CD4-positive, alpha-beta T cell (primary cell): ENCODE data around the gene TNC. TPM values are rescaled to one million over a fixed set of nuclear protein-coding genes. Genes with fewer than 3 reads are reported as not detected.

Experiments used
- ATAC-seq: fragments of 200-7000 bp; cut with Tn5 transposase; one replicate; pipeline ENCODE4 v1.10.0; 2022; ENCODE audit warnings: mild to moderate bottlenecking; ENCODE audit not compliant: poor library complexity
- CTCF ChIA-PET: fragments of 350-600 bp; sonication (Branson Sonifier 250); formaldehyde crosslinking; loops from one replicate; lab custom pipeline; 2021; ENCODE audit warnings: antibody characterized with exemption, inconsistent platforms; lab: Charles Lee
- POLR2A ChIA-PET: fragments of 350-600 bp; sonication (Branson Sonifier 250); formaldehyde crosslinking; loops from one replicate; lab custom pipeline; 2021; ENCODE audit warnings: antibody characterized with exemption, inconsistent platforms; lab: Charles Lee
- DNase-seq, 14 experiments: peaks; one replicate each; pipeline ENCODE4 v3.0.0-alpha.2; 2013 to 2020; ENCODE audit warnings: mixed read lengths in 2 of 14
- H3K27ac ChIP-seq, 2 donors: one replicate each; pipeline versions ENCODE4 v1.5.1 to v1.7.0; 2013; ENCODE audit warnings: low read length in 2 of 2, low read depth in 1 of 2, mild to moderate bottlenecking in 1 of 2
- H3K27me3 ChIP-seq, 2 experiments: 1 replicate in 1 of 2; 2 replicates in 1 of 2; pipeline versions ENCODE4 v1.6.1 to v1.7.0; 2013; ENCODE audit warnings: low read length in 2 of 2, control low read depth in 1 of 2, mild to moderate bottlenecking in 1 of 2, moderate library complexity in 1 of 2; ENCODE audit not compliant: insufficient read depth in 2 of 2, control insufficient read depth in 1 of 2
- H3K36me3 ChIP-seq: one replicate; pipeline ENCODE4 v1.6.1; 2013; ENCODE audit warnings: low read length, control low read depth; ENCODE audit not compliant: insufficient read depth
- H3K4me1 ChIP-seq: one replicate; pipeline ENCODE4 v1.6.1; 2013; ENCODE audit warnings: low read length, control low read depth; ENCODE audit not compliant: insufficient read depth
- H3K4me3 ChIP-seq: one replicate; pipeline ENCODE4 v1.5.1; 2013; ENCODE audit warnings: mild to moderate bottlenecking, low read length, moderate library complexity
- H3K9me3 ChIP-seq, 2 experiments: 1 replicate in 1 of 2; 2 replicates in 1 of 2; pipeline versions ENCODE4 v1.6.1 to v1.7.0; 2013; ENCODE audit warnings: low read length in 2 of 2, mild to moderate bottlenecking in 2 of 2, control low read depth in 1 of 2, moderate library complexity in 1 of 2; ENCODE audit not compliant: control insufficient read depth in 1 of 2, insufficient read depth in 1 of 2
- H3K27ac Mint-ChIP-seq: one replicate; pipeline ENCODE4 v1.8.0; 2020; ENCODE audit warnings: mixed read lengths
- H3K27me3 Mint-ChIP-seq: one replicate; pipeline ENCODE4 v1.8.0; 2021; ENCODE audit warnings: mixed read lengths
- H3K36me3 Mint-ChIP-seq: one replicate; pipeline ENCODE4 v1.8.0; 2021; ENCODE audit warnings: low read depth, mixed read lengths
- H3K4me1 Mint-ChIP-seq: one replicate; pipeline ENCODE4 v1.8.0; 2021; ENCODE audit warnings: low read depth, mixed read lengths
- H3K4me3 Mint-ChIP-seq: one replicate; pipeline ENCODE4 v1.8.0; 2020; ENCODE audit warnings: mild to moderate bottlenecking, mixed read lengths
- H3K9me3 Mint-ChIP-seq: one replicate; pipeline ENCODE4 v1.8.0; 2020; ENCODE audit warnings: mixed read lengths
- intact Hi-C, 2 experiments: fragments of 100-400 bp; cut with DNase I in 1 of 2; cut with micrococcal nuclease in 1 of 2; formaldehyde crosslinking; loops; one replicate each; pipeline versions ENCODE4 v1.15.1 to v1.9.0; 2023 to 2025; cut with DNase I, micrococcal nuclease
- total RNA-seq, 174 experiments: library from RNA in 2 of 174; stranded (reverse) in 2 of 174; gene quantifications; one replicate each; pipeline ENCODE4 v1.2.3 and lab custom pipeline; 2021 to 2026
- TF ChIP-seq, protein P1 (sequence below): fragments of 200-600 bp; IDR thresholded peaks from one replicate; pipeline ENCODE4 v1.8.0; 2022; ENCODE audit warnings: antibody characterized with exemption, mild to moderate bottlenecking

The TNC gene
- total RNA-seq, 2 experiments from 2014 or later = 0.03 to 0.05 TPM

GRCh38 chr9:115109486-115109885 lies 8.5 kb downstream of the TNC start:
- intact Hi-C loops = loop anchor here in 1 of 2 experiments (10.0 kb wide), 1 partner anchor 65 kb away; no protein-coding TSS in a partner anchor
- Mint-ChIP-seq H3K9me3 (no peaks in the 10 kb centered on the region), H3K27ac (no peak overlapping the region), H3K4me3 (no peak overlapping the region), H3K36me3 (no peaks in the 10 kb centered on the region), H3K27me3 (peaks cover 55% of the 10 kb centered on the region), H3K4me1 (no peaks in the 10 kb centered on the region)
- ATAC-seq = no peak
- H3K36me3 ChIP-seq = no peaks in the 10 kb centered on the region
- POLR2A ChIA-PET = no interaction called here
- H3K4me3 ChIP-seq = no peak overlapping the region
- no peaks in the 10 kb centered on the region for H3K4me1 ChIP-seq
- TF ChIP-seq, protein P1, sequence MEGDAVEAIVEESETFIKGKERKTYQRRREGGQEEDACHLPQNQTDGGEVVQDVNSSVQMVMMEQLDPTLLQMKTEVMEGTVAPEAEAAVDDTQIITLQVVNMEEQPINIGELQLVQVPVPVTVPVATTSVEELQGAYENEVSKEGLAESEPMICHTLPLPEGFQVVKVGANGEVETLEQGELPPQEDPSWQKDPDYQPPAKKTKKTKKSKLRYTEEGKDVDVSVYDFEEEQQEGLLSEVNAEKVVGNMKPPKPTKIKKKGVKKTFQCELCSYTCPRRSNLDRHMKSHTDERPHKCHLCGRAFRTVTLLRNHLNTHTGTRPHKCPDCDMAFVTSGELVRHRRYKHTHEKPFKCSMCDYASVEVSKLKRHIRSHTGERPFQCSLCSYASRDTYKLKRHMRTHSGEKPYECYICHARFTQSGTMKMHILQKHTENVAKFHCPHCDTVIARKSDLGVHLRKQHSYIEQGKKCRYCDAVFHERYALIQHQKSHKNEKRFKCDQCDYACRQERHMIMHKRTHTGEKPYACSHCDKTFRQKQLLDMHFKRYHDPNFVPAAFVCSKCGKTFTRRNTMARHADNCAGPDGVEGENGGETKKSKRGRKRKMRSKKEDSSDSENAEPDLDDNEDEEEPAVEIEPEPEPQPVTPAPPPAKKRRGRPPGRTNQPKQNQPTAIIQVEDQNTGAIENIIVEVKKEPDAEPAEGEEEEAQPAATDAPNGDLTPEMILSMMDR = no peak
- H3K27me3 ChIP-seq = peaks cover 6% of the 10 kb centered on the region in 2 experiments
- CTCF ChIA-PET = no interaction called here
- no peaks in the 10 kb centered on the region for H3K9me3 ChIP-seq
- H3K27ac ChIP-seq = no peak overlapping the region
- no peak for DNase-seq

DNA sequence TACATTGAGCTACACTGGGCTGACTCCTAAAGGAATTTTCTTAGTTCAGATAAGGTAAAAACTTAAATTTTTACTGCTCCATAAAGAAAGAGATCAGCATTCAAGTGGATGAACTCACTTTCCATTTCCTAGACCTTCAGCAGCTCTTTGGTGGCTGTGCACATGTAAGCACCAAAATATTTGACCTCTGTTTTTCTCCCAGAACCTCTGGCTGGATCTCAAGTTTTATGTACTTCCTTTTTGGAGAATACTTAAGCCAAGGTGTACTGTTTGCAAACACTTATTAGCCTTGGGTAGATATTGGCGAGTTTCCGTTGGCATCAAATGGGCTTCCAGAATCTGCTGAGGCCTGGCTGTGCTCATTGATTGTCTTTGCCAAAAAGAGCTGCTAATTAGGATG lies 10.3 kb downstream of the TNC start:
- intact Hi-C loops = loop anchor here in 1 of 2 experiments (10.0 kb wide), 1 partner anchor 63 kb away; no protein-coding TSS in a partner anchor
- no peak overlapping the region for H3K4me3 Mint-ChIP-seq
- TF ChIP-seq, protein P1 = no peak
- Histone ChIP-seq H3K9me3 (no peaks in the 10 kb centered on the region), H3K4me1 (no peaks in the 10 kb centered on the region), H3K27ac (no peak overlapping the region), H3K27me3 (peaks cover 0 to 4% of the 10 kb centered on the region in 2 experiments), H3K36me3 (no peaks in the 10 kb centered on the region), H3K4me3 (no peak overlapping the region)
- no peaks in the 10 kb centered on the region for H3K4me1 Mint-ChIP-seq
- H3K36me3 Mint-ChIP-seq = no peaks in the 10 kb centered on the region
- no peak overlapping the region for H3K27ac Mint-ChIP-seq
- ChIA-PET CTCF (no interaction called here), POLR2A (no interaction called here)
- H3K27me3 Mint-ChIP-seq = peaks cover 44% of the 10 kb centered on the region
- no peak for ATAC-seq
- no peaks in the 10 kb centered on the region for H3K9me3 Mint-ChIP-seq
- DNase-seq = no peak

GRCh38 chr9:115106642-115107041 lies 11.3 kb downstream of the TNC start:
- no peak for DNase-seq
- H3K27me3 ChIP-seq = peaks cover 0 to 4% of the 10 kb centered on the region in 2 experiments
- no peak for ATAC-seq
- no peaks in the 10 kb centered on the region for H3K4me1 Mint-ChIP-seq
- TF ChIP-seq, protein P1 = no peak
- ChIA-PET CTCF (no interaction called here), POLR2A (no interaction called here)
- H3K4me1 ChIP-seq = no peaks in the 10 kb centered on the region
- H3K36me3 Mint-ChIP-seq = no peaks in the 10 kb centered on the region
- H3K4me3 ChIP-seq = no peak overlapping the region
- H3K27me3 Mint-ChIP-seq = peaks cover 40% of the 10 kb centered on the region
- H3K27ac Mint-ChIP-seq = no peak overlapping the region
- intact Hi-C loops = loop anchor here in 1 of 2 experiments (10.0 kb wide), 1 partner anchor 62 kb away; no protein-coding TSS in a partner anchor
- H3K36me3 ChIP-seq = no peaks in the 10 kb centered on the region
- H3K4me3 Mint-ChIP-seq = no peak overlapping the region
- no peak overlapping the region for H3K27ac ChIP-seq
- no peaks in the 10 kb centered on the region for H3K9me3 Mint-ChIP-seq
- no peaks in the 10 kb centered on the region for H3K9me3 ChIP-seq
